ENCODE measurements around the gene PCSK4.
A peak's percentile ranks its signal among the peaks of the same experiment; 100 is the strongest.
"Not testable (repeated sequence)": the region's sequence is repeated elsewhere in the genome, so short reads cannot be mapped to it uniquely, and the experiment has no call there.

PCSK4 gene

DNA sequence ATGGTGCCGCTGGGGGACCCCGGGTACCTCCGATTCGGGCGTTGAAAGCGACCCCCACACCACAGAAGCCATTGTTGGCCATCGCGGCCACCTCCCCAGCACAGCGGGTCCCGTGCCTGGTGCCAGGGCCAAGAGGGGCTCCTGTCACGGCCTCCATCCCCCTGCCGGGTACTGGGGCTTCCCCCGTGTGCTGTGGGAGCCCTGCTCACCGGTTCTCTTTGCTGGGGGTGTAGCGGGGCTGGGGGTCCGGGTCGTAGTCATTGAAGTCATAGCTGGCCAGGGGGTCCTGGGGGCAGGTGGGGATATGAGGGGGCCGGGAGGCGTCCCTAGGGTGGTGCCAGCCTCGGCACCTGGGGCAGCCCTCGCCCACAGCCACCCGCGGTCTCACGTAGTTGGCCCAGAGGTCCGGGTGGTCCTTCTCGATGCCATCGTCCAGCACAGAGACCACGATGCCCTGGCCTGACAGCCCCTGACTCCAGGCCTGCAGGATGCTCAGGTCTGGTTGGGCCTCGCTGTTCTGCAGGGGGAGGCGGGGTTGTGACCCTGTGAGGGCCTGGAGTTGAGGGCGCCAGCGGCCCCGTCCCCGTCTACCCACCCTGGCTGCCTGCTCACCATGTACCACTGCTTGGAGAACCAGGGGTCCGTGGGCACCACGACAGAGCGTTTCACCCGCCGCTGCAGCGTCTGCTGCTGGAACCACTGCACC is 2.4 kb downstream of the PCSK4 start:
- no peak for DNase-seq (ENCODE audit: low read depth in 2 of 2)

DNA sequence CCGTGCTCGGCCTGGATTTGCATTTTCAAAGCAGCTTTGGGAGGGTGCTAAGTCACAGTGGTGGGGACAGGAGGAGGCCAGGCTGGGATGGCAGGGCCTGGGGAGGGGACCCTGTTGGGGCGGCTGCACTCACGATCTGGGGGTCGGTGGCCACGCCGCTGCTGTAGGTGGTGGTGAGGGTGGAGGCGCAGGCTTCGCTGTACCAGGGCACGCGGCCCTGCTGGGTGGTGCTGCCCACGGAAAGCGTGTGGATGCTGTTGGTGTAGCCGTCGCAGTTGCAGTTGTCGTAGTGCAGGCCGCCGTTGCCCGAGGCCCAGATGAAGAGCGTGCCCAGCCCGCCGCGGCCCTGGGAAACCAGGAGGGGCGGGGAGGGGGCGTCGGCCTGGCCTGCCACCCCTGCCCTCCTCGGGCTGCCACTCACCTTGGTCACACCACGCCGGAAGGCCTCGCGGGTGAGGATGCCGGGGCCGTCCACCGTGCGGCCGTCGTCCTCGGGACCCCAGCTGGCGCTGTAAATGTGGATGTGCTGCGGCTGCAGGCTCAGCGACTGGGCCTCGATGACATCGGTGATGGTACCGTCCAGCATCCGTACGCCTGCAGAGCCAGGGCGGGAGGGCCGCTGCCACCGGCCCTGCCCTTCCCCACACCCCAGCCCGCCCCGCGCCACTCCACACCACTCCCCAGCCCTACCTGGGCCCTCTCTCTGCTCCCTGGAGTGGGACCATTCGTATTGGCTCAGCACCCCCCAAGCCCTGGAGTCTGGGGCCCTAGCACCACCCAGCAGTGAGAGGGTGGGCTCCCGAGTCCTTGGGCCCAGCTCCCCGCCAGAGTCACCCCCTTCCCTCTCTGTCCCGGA is 3.2 kb downstream of the PCSK4 start:
- no peak for DNase-seq (ENCODE audit: low read depth in 2 of 2)

DNA sequence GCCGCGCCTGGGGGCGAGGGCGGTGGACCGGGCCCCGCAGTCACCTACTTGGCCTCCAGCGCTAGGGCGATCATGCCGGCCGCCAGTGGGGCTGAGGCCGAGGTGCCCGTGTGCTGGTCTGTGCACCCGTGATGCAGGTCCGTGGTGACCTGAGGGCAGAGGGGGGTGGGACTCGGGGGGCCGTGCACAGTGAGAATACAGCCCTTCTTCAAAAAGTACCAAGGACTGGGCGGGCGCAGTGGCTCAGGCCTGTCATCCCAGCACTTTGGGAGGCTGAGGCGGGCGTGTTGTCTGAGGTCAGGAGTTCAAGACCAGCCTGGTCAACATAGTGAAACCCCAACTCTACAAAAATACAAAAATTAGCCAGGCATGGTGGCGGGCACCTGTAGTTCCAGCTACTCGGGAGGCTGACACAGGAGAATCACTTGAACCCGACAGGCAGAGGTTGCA is 6.1 kb downstream of the PCSK4 start:
- DNase-seq (ENCODE audit: low read depth in 2 of 2), result no peak

DNA sequence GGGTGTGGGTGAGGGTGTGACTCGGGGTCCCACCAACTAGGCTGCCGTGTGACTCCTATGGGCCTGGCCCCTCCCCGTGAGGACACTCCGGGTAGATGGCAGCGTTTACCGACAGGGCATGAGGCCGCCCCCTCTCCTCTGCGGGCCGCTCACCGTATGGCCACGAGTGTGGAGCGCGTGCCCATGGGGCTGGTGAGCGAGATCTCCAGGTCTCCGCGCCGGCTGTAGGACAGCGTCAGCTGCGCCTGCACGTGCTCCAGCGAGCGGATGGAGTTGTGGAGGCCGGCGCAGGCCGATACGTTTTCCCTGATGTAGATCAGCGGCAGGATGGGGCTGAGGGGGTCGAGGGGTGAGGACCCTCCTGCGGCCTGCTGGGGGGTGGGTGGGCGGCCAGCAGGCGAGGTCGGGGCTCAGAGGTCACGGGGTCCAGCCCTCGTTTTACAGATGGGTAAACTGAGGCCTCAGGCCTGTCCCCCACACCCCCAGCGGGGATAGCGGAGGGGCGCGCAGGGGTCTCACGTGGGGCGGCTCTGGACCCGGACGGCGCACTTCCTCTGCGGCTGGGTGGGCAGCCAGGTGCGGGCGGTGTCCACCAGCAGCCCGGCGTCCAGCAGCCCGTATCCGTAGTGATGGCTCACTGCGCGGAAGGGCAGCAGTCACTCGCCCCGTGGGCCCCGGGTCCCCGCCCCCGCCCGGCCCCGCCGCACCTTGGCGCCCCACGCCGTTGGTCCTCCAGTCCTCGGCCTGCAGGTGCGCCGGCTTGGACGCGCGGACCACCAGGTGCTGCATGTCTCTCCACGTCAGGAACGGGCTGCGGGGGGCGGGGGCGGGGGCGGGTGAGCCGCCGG is 6.8 kb downstream of the PCSK4 start:
- DNase-seq (ENCODE audit: low read depth in 2 of 2), result no peak

DNA sequence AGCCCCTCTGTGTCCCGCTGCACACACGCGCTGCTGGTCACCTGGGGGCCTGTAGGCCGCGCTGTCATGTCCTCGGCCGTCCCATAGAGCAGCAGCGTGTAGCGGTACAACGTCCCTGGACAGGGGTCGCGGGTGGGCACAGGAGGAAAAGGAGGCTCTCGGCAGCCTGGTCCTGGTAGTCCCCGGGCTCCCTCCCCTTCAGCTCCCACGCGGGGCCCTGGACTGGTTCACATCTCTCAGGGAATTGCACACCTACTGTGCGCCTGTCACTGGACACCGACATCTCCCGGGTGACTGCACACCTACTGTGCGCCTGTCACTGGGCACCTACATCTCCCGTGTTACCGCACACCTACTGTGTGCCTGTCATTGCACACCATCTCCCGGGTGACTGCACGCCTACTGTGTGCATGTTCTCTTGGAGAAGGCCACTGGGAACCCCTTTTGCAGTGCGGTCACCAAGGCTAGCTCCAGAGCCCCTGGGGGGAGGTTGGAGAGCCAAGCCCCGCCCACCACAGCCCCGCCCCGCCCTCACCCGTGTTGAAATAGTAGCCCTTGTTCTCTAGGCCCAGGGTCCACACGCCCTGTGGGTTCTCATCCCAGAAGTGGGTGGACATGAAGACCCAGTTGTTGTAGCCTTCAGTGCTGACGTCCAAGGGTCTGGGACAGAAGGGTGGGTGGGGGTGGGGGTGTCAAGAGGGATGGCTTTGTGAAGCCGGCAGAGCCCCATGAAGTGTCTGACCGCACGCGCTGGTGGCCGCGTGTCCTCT is 7.6 kb downstream of the PCSK4 start:
- no peak for DNase-seq (ENCODE audit: low read depth in 2 of 2)

DNA sequence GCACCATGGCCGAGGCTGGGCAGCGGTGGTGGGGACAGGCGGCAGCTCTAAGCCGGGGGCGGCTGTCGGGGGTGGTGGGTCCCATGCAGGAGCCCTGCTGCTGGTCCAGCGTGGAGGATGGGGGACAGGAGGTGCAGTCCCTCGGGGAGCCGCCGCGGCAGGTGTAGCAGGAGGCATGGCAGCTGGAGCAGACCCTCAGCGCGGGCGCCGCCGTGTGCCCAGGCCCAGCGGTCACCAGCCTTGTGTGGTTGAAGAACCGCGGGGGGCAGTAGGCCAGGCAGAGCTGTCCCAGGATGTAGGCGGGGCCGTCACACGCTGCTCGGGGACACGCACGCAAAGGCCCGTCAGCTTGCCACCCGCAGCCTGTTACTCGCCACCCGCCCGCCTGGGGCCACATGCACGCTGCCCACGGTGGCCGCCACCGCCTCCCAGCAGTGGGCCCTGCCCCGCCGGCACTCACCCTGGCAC is 8.2 kb downstream of the PCSK4 start:
- DNase-seq (ENCODE audit: low read depth in 2 of 2), result no peak

DNA sequence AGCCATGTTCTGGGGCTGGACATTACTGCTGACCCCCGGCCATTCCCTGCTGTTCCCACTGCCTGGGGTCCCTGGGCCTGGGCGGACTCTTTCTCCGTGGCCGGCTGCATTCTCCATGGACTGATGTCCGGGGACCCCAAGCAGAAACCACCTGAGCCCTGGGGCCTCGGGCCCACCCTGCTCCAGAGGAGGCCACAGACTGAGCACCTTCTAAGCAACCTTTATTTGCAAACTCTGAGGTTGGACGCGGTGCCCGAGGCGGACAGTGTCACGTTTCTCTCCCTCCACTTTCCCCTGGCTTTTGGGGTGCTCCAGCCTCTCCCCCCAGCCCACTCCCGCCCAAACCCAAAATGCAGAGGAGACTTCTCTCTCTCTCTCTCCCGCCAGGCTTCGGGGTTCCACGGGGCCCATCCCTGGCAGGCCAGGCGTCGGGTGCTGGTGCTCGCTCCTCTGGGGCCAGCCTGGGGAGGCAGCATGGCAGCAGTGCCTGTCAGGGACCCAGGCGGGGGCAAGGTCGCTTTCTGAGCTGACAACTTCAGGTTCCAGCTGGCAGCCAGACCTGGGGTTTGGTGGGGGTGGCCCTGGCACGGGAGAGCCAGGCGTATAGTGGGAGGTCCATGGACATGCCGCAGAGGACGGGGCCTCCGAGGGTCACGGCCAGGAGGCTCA is 8.8 kb downstream of the PCSK4 start:
- no peak for DNase-seq (ENCODE audit: low read depth in 2 of 2)

DNA sequence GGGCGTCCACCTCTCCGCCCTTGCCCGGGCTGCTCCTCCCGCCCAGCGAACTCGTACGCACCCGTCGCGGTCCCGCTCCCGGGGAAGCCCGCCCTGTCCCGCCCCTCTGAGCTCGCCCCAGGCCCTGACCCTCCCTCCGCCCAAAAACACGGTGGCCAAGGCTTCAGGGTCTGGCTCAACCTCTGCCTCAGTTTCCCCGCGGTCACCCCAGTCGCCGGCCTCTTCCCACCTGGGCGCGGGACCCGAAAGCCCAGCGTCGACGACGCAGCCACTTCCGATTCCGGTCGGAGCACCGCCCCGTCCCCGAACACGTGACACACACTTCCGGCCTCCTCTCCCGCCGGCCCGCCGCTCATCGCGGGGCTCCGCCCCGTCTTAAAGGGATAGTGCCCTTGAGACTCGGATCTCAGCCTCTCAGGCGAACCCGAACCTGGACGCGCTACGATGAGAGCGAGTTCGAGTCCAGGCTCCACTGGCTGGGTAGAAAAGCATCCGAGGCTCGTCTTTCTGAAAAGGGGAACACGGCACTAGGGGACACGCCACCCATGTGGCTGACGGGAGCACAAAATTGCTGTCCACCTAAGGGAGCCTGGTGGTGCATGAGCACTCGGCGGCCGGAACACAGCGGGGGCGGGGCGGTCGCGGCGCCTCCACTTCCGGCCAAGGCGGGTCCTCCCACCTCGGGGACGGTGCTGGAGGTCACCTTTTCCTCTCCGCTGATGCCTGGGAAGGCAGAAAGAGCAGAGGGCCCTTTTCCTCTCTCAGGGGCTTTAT is 11.0 kb downstream of the PCSK4 start, which contains the start of gene C19orf25:
C19orf25 (minus strand) TSS at position 282 of the 774 bp plus-strand sequence. CDS start 312 bp downstream, outside the sequence.
- peak; percentile 83 to 86 for DNase-seq (ENCODE audit: low read depth in 2 of 2)

DNA sequence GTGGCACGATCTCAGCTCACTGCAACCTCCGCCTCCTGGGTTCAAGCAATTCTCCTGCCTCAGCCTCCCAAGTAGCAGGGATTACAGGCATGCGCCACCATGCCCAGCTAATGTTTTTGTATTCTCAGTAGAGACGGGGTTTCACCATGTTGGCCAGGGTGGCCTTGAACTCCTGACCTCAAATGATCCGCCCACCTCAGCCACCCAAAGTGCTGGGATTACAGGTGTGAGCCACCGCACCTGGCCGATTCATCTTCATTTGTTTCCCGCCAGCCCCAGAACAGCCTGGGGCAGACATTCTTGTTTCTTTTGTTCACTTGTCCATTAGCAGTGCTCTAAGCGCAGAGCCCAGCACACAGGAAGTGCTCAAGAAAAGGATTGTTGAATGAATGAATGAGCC is 13.1 kb downstream of the PCSK4 start:
- not testable (repeated sequence) for DNase-seq (ENCODE audit: low read depth in 2 of 2)

DNA sequence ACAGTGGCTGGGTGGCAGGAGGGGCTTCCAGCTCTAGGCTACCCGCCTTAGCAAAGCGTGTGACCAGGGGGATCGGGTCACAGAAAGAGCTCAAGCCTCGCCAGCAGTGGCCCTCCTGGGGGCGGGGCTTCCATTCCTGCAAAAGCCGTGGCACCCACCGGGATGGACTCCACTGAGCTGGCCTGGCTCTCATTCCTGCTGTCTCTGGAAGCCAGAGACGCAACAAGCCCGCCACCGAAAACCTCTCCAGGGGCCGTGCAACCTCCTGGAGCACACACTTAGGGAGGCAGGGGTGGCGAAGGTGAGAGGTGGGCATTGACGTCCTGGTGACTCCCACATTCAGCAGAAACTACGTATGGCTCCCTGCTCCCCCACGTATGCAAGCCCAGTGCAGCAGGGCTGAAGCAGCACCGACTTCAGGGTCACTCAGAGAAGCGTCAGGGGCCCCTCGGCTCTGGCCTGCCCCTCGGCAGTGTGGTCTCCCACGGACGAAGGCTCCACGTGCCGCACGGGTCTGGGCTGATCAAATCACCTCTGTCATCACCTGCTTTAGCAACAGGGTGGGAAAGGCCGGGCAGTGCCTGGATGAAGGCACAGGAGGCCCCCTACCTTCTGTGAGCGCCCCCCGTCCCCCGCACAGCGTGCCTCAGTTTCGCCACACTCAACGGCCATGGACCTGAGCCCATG is 14.3 kb downstream of the PCSK4 start:
- DNase-seq (ENCODE audit: low read depth in 2 of 2), result no peak

DNA sequence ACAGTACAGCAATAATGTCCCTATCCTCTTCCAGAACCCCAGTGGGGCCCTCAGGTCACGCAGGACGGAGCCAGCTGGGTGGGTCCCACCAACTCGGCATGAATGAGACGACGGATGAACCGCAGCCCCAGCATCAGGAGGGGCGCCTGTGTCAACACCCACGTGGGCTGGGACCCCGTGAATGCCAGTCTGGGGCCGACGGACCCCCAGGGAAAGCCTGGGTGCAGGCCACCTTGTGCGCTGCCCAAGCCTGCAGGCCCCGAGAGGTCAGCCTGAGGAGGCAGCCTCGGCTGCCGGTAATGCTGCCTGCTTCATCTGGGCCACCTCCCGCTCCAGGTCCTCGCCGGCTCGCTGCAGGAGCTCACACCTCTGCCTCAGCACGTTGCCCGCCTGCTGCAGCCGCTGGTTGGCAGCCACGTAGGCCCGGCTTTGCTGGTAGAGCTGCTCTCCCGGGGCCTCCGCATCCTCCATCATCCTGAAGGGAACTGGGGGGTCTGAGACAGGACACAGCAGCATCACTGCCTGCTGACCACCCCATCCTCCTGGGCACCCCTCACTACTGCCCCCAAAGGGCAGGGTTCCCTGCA is 15.3 kb downstream of the PCSK4 start:
- DNase-seq (ENCODE audit: low read depth in 2 of 2), result no peak

DNA sequence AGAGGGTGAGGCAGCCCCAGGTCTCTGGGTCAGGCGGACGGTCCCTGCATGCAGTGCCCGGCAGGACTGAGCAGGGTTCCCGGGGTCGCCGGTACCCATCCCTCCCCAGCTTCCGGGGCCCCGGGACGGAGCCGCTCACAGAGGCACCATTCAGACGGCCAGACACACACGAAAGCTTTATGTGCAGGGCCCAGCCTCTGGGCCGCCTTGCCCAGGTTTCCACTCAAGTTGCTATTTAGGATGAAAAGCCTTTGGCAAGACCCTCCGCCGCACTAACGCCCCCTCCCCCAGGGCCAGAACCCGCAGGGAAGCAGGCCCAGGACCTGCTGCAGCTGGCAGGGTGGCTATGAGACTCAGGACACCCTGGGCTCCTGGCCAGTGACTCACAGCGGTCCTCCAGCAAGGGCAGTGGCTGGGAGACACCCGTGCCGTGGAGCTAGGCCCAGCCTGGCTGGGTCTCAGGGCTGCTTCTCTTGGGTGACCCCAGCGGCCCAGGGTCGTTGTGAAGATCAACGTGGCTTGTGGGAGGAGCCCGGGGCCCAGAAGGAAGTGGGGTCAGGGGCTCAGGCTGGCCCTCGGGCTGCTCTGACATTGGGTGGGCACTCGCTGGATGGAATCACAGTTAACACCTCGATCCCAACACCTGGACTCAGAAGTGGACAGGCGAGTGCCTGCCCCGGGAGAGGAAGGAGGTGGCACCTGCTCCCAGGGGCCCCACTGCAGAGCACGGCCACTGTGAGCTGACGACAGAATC is 16.0 kb downstream of the PCSK4 start:
- no peak for DNase-seq (ENCODE audit: low read depth in 2 of 2)

DNA sequence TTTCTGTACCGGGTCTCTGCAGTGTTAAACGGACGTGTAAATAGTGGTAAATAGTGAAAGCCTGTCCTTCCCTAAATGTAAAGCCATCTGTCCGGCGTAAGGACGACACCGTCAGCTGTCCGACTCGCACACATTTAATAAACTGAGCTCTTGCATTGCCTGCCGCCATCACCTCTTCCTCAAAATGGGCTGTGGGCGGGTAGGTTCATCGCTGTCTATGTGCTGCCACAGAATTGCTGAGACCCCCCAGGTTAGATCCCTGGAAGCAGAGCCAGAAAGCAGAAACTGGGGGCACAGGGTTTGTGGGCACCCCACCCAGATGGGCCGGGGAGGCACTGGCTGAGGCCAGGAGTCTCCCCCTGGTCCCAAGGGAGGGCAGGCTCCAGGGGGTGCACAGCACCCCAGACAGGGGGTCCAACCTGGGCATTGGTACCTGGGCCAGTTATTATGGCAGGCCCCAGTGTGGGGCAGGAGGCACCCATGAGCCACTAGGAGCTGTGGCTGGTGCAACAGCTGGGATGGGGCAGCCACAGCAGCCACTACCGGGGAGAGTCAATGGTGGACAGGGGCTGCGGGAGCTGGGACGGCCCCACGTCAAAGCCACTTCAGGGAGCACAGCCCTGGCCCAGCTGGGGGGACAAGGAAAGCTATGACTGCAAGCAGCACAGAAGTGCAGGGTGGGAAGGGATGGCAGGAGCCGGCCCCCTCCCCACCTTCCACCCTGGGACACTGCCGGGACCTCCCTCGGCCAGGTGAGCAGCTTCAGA is 16.9 kb downstream of the PCSK4 start:
- no peak for DNase-seq (ENCODE audit: low read depth in 2 of 2)

DNA sequence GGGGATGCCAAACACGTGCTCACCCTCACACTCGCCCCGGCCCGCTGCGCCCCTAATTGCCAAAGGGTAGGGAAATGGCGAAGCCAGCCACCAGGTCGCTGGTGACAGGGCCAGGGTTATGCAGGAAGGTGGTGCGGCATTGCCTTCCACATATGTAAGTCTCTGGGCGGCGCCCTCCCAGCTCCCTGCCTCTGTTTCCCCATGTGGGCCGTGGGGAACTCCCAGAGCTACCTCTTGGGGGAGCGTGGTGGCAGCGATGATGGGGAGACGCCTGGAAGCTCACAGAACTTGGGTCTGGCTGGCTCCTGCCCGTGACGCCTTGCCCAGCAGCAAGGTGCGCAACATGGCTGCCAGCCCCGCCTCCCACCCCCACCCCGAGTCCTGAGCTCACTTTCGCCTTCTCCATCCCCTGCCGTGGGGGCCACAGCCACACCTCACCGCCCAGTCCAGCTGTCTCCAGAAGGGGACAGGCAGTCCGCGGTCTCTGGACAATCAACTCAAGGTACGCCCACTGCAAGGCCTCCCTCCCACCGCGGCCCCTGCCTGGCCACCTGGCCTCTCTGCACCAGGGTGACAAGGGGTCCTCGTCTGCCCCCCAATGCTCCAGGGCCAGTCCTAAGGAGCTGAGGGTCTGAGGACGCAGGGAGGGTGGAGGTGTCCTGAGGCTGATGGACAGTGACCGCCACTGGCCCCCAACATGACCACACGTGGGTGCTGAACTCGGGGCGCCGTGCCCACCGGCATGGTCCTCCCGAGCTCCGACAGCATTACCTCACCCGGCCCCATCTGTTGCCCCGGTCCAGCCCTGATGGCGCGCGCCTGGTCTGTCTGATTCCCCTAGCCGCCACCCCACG is 17.7 kb downstream of the PCSK4 start:
- DNase-seq (ENCODE audit: low read depth in 2 of 2), result no peak

DNA sequence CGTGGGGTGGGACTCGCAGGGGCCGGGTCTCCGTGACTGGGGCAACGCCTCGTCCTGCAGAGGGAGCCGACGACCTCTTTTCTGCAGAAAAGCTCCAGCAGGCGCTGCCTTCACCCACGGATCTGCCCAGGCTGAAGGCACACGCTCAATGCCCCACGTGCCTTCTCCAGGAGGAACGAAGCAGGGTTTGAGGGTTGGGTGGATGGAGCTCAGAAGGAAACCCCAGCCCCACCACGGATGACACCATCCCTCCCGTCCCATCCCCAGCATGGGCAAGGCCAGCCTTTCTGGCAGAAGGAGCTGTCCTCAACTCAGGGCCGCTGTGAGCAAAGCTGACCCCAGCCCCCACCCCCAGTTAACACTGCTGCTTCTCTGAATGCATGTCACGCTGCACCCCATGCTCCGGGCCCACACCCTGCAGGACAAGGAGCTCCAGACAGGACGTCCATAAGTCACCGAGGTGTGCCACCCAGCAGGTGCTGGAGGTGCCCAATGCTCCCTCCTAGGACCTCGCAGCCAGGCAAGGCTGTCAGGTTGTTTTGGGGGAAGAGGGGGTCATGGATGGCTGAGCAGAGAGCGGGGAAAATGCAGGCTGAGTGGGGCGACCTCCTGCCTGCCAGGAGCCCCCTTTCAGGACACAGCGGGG is 18.5 kb downstream of the PCSK4 start:
- no peak for DNase-seq (ENCODE audit: low read depth in 2 of 2)

DNA sequence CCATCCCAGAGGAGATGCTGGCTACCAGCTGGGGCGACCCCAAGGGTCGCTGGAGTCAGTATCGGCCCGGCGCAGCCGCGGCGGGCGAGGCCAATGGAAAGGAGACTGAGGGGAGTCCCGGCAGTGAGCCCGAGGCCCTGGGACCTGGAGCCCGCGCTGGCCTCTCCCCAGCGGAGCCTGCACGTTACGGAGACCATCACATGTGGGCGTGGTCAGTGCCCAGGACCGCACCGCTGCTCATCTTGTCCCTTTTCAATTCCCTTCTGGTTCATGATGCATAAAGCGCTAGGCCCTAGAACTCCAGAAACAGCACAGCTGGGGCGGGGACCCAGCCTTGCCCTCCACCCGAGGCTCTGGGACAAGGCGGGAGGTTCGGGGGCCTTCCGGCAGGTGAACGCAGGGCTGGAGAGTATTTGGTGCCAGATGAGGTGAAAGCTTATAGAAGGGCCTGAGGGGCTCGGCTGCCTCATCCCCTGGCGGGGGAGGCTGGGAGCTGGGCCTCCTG is 19.1 kb downstream of the PCSK4 start:
- DNase-seq (ENCODE audit: low read depth in 2 of 2), result no peak

Data from stimulated activated CD8-positive, alpha-beta memory T cell treated with anti-CD3 and anti-CD28 coated beads, Interleukin-2, amount 100 ng/mL, for 1 hour (primary cell).